Adrenal gland (tissue), 12 donors: Measurements from ENCODE around the gene ZHX3. TPM values are rescaled to one million over a fixed set of nuclear protein-coding genes. Genes with fewer than 3 reads are reported as not detected.

ENCODE experiments used
- DNase-seq, 7 donors: peaks; one replicate each; pipeline ENCODE4 v3.0.0-alpha.2; 2019 to 2020
- H3K27ac ChIP-seq, 5 donors: fragments of 200-600 bp; sonication (generic) in 4 of 5; 1 replicate in 3 of 5; 2 replicates in 2 of 5; pipeline versions ENCODE4 v1.5.1 to v1.8.0; 2016 to 2020; ENCODE audit warnings: mild to moderate bottlenecking in 1 of 5
- H3K27me3 ChIP-seq: fragments of 200-600 bp; 2 replicates; pipeline ENCODE4 v1.8.0; 2021
- H3K36me3 ChIP-seq, 2 donors: fragments of 200-600 bp; replicated peaks in 1 of 2; 1 replicate in 1 of 2; 2 replicates in 1 of 2; pipeline versions ENCODE4 v1.5.1 to v1.8.0; 2018 to 2022
- H3K4me1 ChIP-seq, 2 donors: fragments of 200-600 bp; replicated peaks in 1 of 2; 1 replicate in 1 of 2; 2 replicates in 1 of 2; pipeline versions ENCODE4 v1.5.1 to v1.8.0; 2018 to 2021
- H3K4me3 ChIP-seq, 4 donors: fragments of 200-600 bp; sonication (generic) in 3 of 4; one replicate each; pipeline ENCODE4 v1.5.1; 2016 to 2018
- H3K9me3 ChIP-seq, 3 donors: fragments of 200-600 bp; sonication (generic) in 1 of 3; replicated peaks in 1 of 3; 1 replicate in 2 of 3; 2 replicates in 1 of 3; pipeline versions ENCODE4 v1.5.1 to v1.8.0; 2016 to 2021
- CTCF ChIP-seq, 6 experiments: fragments of 450-650 bp in 4 of 6; fragments of 200-600 bp in 2 of 6; sonication (generic) in 1 of 6; IDR thresholded peaks; 1 replicate in 5 of 6; 2 replicates in 1 of 6; pipeline versions ENCODE4 v1.5.1 to v1.8.0; 2016 to 2021; ENCODE audit warnings: antibody characterized with exemption in 6 of 6, mild to moderate bottlenecking in 2 of 6, moderate library complexity in 1 of 6
- POLR2A ChIP-seq, 2 donors: fragments of 450-650 bp; IDR thresholded peaks; one replicate each; pipeline ENCODE4 v1.6.1; 2017; ENCODE audit warnings: antibody characterized with exemption in 2 of 2, mild to moderate bottlenecking in 2 of 2, moderate library complexity in 1 of 2
- WGBS, 4 donors: extraction: QIAGEN DNeasy Blood & Tissue Kit in 2 of 4; methylation state at CpG; one replicate each; pipeline versions ENCODE4 v1.1.5 to v1.1.7; 2013 to 2017; 5-methylcytosine and 5-hydroxymethylcytosine counted together
- intact Hi-C, 2 donors: fragments of 100-400 bp; cut with DNase I; formaldehyde crosslinking; loops; one replicate each; pipeline versions ENCODE4 v1.14.1 to v1.15.0; 2022 to 2023
- polyA plus RNA-seq, 3 donors: library from polyadenylated mRNA; stranded (reverse); fragments of 200-250 nt in 2 of 3; fragments of 350-450 nt in 1 of 3; fragmentation: Illumina TruSeq in 1 of 3; extraction: RNeasy Lipid Tissue Mini Kit (QIAGEN cat#74804) in 1 of 3; gene quantifications; one replicate each; pipeline ENCODE4 v1.2.3, GENCODE V29; 2013 to 2014
- total RNA-seq, 9 donors: library from RNA; depleted of rRNA in 4 of 9; stranded (reverse); fragments of >200 nt in 4 of 9; fragments of 120-200 nt in 1 of 9; fragmentation: NEBNext Ultra II Directional in 1 of 9; extraction: Animal tissue kit (Norgen Biotek cat#: 25700) in 1 of 9; gene quantifications; one replicate each; pipeline versions ENCODE4 v1.1.0 to v1.2.4, GENCODE V29; 2013 to 2023
- donor health status: healthy with polysubstance abuse.
- donor health status: Bipolar disorder and iron deficiency.
- donor health status: DM: yes; HTN: yes; CAD: no.
- donor health status: DM: no; HTN: no; CAD: no.
- donor health status: DM: no; HTN: no; CAD: no.
- donor health status: DM: yes; HTN: yes; CAD: no.

The ZHX3 gene
- total and polyA plus RNA-seq, 12 donors: 20.7 to 91.1 (median 51.2) TPM

- Histone ChIP-seq H3K9me3 (no peaks in the 10 kb centered on the region), H3K27ac (no peak overlapping the region), H3K4me1 (peaks cover 5% of the 10 kb centered on the region in 2 donors), H3K36me3 (peaks cover 0 to 13% of the 10 kb centered on the region in 2 donors), H3K27me3 (no peaks in the 10 kb centered on the region), H3K4me3 (no peak overlapping the region)
- TF ChIP-seq POLR2A (IDR thresholded peaks at IDR 0.05) (no peak), CTCF (IDR thresholded peaks at IDR 0.05) (no peak)
- intact Hi-C loops: no loop called here
- 92 to 97% (median 95%) methylated on average over 11 of the region's 11 CpGs for WGBS, 4 donors
- DNase-seq: no peak
These were observed 112.2 kb downstream of the ZHX3 start for GRCh38 chr20:41205313-41205712.

GRCh38 chr20:41204304-41205265, 112.9 kb downstream of the ZHX3 start:
- H3K4me3 ChIP-seq: no peak overlapping the region
- no peak overlapping the region for H3K27ac ChIP-seq
- intact Hi-C loops: no loop called here
- H3K4me1 ChIP-seq: peaks cover 5% of the 10 kb centered on the region in 2 donors
- peaks cover 0 to 13% of the 10 kb centered on the region in 2 donors for H3K36me3 ChIP-seq
- no peaks in the 10 kb centered on the region for H3K27me3 ChIP-seq
- TF ChIP-seq CTCF (IDR thresholded peaks at IDR 0.05) (no peak), POLR2A (IDR thresholded peaks at IDR 0.05) (no peak)
- DNase-seq: no peak
- WGBS, 4 donors: 88 to 98% (median 95%) methylated on average over 7 to 8 of the region's 8 CpGs
- no peaks in the 10 kb centered on the region for H3K9me3 ChIP-seq

GRCh38 chr20:41203660-41204059, 113.9 kb downstream of the ZHX3 start:
- intact Hi-C loops: no loop called here
- H3K4me3 ChIP-seq: no peak overlapping the region
- peaks cover 0 to 4% (median 0%) of the 10 kb centered on the region in 3 donors for H3K9me3 ChIP-seq
- no peak for DNase-seq
- WGBS, 4 donors: 97 to 100% (median 98%) methylated on average over 8 to 9 of the region's 9 CpGs
- no peaks in the 10 kb centered on the region for H3K27me3 ChIP-seq
- no peak overlapping the region for H3K27ac ChIP-seq
- peaks cover 0 to 13% of the 10 kb centered on the region in 2 donors for H3K36me3 ChIP-seq
- H3K4me1 ChIP-seq: peaks cover 5% of the 10 kb centered on the region in 2 donors
- TF ChIP-seq CTCF (IDR thresholded peaks at IDR 0.05) (no peak), POLR2A (IDR thresholded peaks at IDR 0.05) (no peak)

GRCh38 chr20:41202426-41202825, 115.1 kb downstream of the ZHX3 start:
- peak overlapping the region in 1 of 4 donors; percentile 25 for H3K4me3 ChIP-seq
- intact Hi-C loops: no loop called here
- peaks cover 0 to 13% of the 10 kb centered on the region in 2 donors for H3K36me3 ChIP-seq
- TF ChIP-seq POLR2A (IDR thresholded peaks at IDR 0.05) (no peak), CTCF (IDR thresholded peaks at IDR 0.05) (no peak)
- 57 to 67% (median 65%) methylated on average over 2 to 10 of the region's 10 CpGs for WGBS, 4 donors
- H3K9me3 ChIP-seq: peaks cover 0 to 11% (median 0%) of the 10 kb centered on the region in 3 donors
- no peaks in the 10 kb centered on the region for H3K27me3 ChIP-seq
- DNase-seq: peak; percentile 54 to 83 (median 80)
- H3K27ac ChIP-seq: peak overlapping the region in 4 of 5 donors; percentile 53 to 69 (median 60)
- H3K4me1 ChIP-seq: peaks cover 5% of the 10 kb centered on the region in 2 donors
